ENCODE measurements around the gene OR10H1. TPM values are rescaled to one million over a fixed set of nuclear protein-coding genes. Genes with fewer than 3 reads are reported as not detected.
"Not testable (repeated sequence)": the region's sequence is repeated elsewhere in the genome, so short reads cannot be mapped to it uniquely, and the experiment has no call there.

The OR10H1 gene
- polyA plus RNA-seq, 1 of the 3 experiments (the other 2 are of a cell fraction) = not detected

- Histone ChIP-seq H3K36me3 (replicated peaks in 1 of 2; ENCODE audit: control insufficient read depth in 1 of 2, insufficient read depth in 2 of 2, low read length in 1 of 2) (no peaks in the 10 kb centered on the region), H3K9ac (no peak overlapping the region), H3F3A (replicated peaks; ENCODE audit: insufficient read depth) (no peaks in the 10 kb centered on the region), H3K4me2 (no peak overlapping the region), H3K79me2 (ENCODE audit: insufficient read depth) (no peaks in the 10 kb centered on the region), H3K9me3 (no peaks in the 10 kb centered on the region), H3K9me2 (no peaks in the 10 kb centered on the region), H3K4me3 (ENCODE audit: low read depth in 2 of 2, low read length in 1 of 2) (no peak overlapping the region), H3K27ac (ENCODE audit: low read depth in 2 of 2, low read length in 1 of 2) (no peak overlapping the region), H4K20me1 (ENCODE audit: insufficient read depth) (no peaks in the 10 kb centered on the region), H3K4me1 (ENCODE audit: control insufficient read depth in 1 of 2, insufficient read depth in 2 of 2, low read depth in 1 of 2, low read length in 1 of 2) (no peaks in the 10 kb centered on the region), H3K27me3 (ENCODE audit: insufficient read depth) (peaks cover 28% of the 10 kb centered on the region), H2AFZ (ENCODE audit: low read depth) (no peak overlapping the region)
- CTCF ChIA-PET = interaction anchor here (0.7 to 1.0 kb wide), 2 partner anchors 182 to 431 kb away, joined by 3 read pairs; no protein-coding TSS in a partner anchor
- POLR2A ChIA-PET = no interaction called here
- 0% methylated on average over 4 of the region's 4 CpGs for WGBS (ENCODE audit: low lambda C conversion rate)
- no peak for DNase-seq
- TF ChIP-seq FOXJ3 (CRISPR knock-in tag; IDR thresholded peaks at IDR 0.05) (no peak), MXI1 (IDR thresholded peaks at IDR 0.05; ENCODE audit: low read depth, low read length) (no peak), NFIC (IDR thresholded peaks at IDR 0.05; ENCODE audit: borderline replicate concordance) (no peak)
Measured at GRCh38 chr19:15811476-15811875, 4.0 kb downstream of the OR10H1 start.

DNA sequence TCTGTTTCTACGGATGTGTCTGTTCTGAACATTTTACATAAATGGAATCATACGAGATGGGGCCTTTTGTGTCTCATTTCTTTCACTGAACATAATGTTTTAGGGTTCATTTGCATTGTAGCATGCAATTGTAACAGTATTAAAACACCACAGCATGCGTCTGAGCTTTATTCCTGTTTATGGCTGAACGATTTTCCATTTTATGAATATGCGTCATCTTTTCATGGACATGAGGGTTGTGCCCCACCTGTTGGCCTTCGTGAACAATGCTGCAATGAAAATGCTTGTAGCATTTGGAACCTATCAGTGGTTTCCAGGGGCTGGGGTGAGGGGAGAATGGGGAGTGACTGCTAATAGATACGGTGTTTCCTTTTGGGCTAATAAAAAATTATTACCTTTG, 5.1 kb downstream of the OR10H1 start:
- H3K4me2 ChIP-seq = no peak overlapping the region
- no peaks in the 10 kb centered on the region for H3F3A ChIP-seq (replicated peaks; ENCODE audit: insufficient read depth)
- H3K27me3 ChIP-seq (ENCODE audit: insufficient read depth) = peaks cover 16% of the 10 kb centered on the region; the same call in 1 of the 2 replicates
- no peaks in the 10 kb centered on the region for H3K79me2 ChIP-seq (ENCODE audit: insufficient read depth)
- no peaks in the 10 kb centered on the region for H3K9me2 ChIP-seq
- no peak for DNase-seq
- H3K36me3 ChIP-seq (replicated peaks in 1 of 2; ENCODE audit: control insufficient read depth in 1 of 2, insufficient read depth in 2 of 2, low read length in 1 of 2) = no peaks in the 10 kb centered on the region
- H3K9ac ChIP-seq = no peak overlapping the region
- no peak overlapping the region for H3K4me3 ChIP-seq (ENCODE audit: low read depth in 2 of 2, low read length in 1 of 2)
- ChIA-PET POLR2A (no interaction called here), CTCF (interaction anchor here (0.7 kb wide), 1 partner anchor 229 kb away, joined by 3 read pairs; no protein-coding TSS in a partner anchor)
- TF ChIP-seq TCF12 (IDR thresholded peaks at IDR 0.05) (no peak), CTCF (IDR thresholded peaks at IDR 0.05) (peak; percentile 38), USF2 (IDR thresholded peaks at IDR 0.05; ENCODE audit: borderline replicate concordance, low read depth, low read length) (no peak), MEF2A (IDR thresholded peaks at IDR 0.05; ENCODE audit: borderline replicate concordance, low read depth) (no peak)
- WGBS (ENCODE audit: low lambda C conversion rate) = 5% methylated on average over 7 of the region's 7 CpGs
- no peaks in the 10 kb centered on the region for H3K4me1 ChIP-seq (ENCODE audit: control insufficient read depth in 1 of 2, insufficient read depth in 2 of 2, low read depth in 1 of 2, low read length in 1 of 2)
- 0 out of 2 replicates have a peak overlapping the region, but pooled peaks have one; percentile 56 for H2AFZ ChIP-seq (ENCODE audit: low read depth)
- no peaks in the 10 kb centered on the region for H3K9me3 ChIP-seq
- H4K20me1 ChIP-seq (ENCODE audit: insufficient read depth) = no peaks in the 10 kb centered on the region
- no peak overlapping the region for H3K27ac ChIP-seq (ENCODE audit: low read depth in 2 of 2, low read length in 1 of 2)

DNA sequence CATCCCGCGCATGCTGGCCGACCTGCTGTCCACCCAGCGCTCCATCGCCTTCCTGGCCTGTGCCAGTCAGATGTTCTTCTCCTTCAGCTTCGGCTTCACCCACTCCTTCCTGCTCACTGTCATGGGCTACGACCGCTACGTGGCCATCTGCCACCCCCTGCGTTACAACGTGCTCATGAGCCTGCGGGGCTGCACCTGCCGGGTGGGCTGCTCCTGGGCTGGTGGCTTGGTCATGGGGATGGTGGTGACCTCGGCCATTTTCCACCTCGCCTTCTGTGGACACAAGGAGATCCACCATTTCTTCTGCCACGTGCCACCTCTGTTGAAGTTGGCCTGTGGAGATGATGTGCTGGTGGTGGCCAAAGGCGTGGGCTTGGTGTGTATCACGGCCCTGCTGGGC, 21.2 kb downstream of the OR10H1 start:
- H3K9me3 ChIP-seq; H3K27me3 ChIP-seq (ENCODE audit: insufficient read depth); H3K27ac ChIP-seq (ENCODE audit: low read depth in 2 of 2, low read length in 1 of 2); H3K9me2 ChIP-seq; H3K9ac ChIP-seq; DNase-seq; H2AFZ ChIP-seq (ENCODE audit: low read depth); CTCF ChIA-PET; POLR2A ChIA-PET; H3K79me2 ChIP-seq (ENCODE audit: insufficient read depth); H3K36me3 ChIP-seq (replicated peaks in 1 of 2; ENCODE audit: control insufficient read depth in 1 of 2, insufficient read depth in 2 of 2, low read length in 1 of 2); H3K4me1 ChIP-seq (ENCODE audit: control insufficient read depth in 1 of 2, insufficient read depth in 2 of 2, low read depth in 1 of 2, low read length in 1 of 2); H3K4me2 ChIP-seq; H3K4me3 ChIP-seq (ENCODE audit: low read depth in 2 of 2, low read length in 1 of 2); H4K20me1 ChIP-seq (ENCODE audit: insufficient read depth); H3F3A ChIP-seq (replicated peaks; ENCODE audit: insufficient read depth): not testable (repeated sequence)
- 30% methylated on average over 11 of the region's 18 CpGs for WGBS (ENCODE audit: low lambda C conversion rate)

Data from SK-N-SH (cell line).